GM18520 (cell line): ENCODE measurements around the gene MICAL3.
"Not testable (repeated sequence)": the region's sequence is repeated elsewhere in the genome, so short reads cannot be mapped to it uniquely, and the experiment has no call there.

Experiments
- ATAC-seq: cut with Tn5 transposase; IDR thresholded peaks from one replicate; pipeline ENCODE4 v1.9.1; 2021; ENCODE audit not compliant: unreplicated experiment

The MICAL3 gene

DNA sequence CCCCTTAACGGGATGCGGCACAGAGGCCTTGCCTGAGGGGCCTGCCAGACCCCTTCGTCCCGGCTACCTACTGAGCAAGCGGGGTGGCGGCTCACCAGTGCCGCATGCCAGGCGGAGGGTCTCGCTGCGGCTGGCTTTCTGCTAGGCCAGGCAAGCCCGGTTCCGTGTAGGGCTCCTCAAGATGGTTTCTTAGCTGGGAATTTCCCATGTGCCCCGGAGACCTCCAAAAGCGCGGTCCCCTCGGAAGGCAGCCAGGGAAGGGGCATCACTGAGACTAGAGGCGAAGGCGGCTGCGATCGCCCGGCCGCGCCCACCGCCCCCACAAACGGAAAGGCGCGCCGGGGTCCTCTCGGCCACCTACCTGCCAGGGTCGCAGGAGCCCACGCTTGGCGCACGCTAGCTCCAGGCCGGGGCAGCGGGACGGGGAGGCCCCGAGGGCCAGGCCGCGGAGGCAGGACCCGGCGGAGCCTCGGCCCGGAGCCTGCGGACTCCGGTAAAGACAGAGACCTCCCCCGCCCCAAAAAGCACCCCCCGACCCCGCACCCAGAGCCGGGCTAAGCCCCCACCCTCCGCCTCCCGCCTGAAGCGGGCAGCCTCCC, 23.8 kb downstream of the MICAL3 start:
- no peak for ATAC-seq

DNA sequence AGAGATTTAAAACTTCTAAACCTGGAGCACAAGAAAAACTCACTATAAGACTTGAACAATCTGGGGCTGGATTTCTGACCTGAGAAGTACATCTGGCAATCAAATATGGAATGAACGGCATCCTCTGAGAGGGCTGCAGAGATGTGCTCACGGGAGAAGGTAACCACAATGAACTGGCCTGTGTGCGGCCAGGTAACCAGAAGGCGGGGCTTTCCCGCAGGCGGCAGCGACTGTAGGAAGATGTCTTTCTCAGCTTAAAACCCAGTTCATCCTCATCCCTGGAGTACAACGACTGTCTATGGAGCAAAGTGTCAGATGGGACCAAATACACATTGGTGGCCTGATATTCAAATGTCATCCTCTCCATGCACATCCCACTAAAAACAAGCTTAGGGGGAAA, 24.5 kb downstream of the MICAL3 start:
- no peak for ATAC-seq

DNA sequence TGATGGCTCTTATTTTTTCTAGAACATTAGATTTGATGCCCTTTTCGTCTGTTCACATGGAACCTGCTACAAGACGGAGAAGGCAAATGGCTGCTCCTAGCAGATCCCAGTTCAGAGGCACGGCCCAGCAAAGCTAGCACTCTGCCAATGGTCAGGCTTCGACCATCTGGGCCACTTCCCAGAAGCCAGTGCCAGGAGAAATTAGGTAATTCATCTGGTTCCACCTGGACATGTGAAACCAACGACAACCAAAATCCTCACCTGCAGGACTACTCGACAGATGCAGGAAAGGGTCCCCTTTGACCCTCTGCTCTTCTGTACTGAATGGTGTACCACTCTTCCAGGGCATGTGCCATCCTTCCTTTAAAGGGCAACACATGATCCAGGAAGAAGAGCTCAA, 25.4 kb downstream of the MICAL3 start:
- no peak for ATAC-seq

DNA sequence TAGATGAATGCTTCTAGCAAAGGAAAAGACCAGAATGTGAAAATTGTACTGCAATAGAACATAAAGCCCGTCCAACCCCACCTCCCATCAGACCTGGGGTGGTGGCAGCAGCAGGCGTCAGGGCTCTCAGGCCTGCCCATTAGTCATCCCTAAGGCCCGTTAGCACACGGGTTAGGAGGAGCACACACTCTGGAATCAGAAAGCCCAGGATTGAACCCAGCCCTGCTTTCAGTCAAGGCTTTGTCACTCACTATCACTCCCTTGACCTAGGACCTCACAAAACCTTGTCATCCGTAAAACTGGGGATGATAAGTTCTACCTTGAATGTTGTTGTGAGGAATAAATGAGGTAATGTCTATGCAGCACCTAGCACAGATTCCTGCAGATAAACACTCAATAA, 26.9 kb downstream of the MICAL3 start:
- no peak for ATAC-seq

DNA sequence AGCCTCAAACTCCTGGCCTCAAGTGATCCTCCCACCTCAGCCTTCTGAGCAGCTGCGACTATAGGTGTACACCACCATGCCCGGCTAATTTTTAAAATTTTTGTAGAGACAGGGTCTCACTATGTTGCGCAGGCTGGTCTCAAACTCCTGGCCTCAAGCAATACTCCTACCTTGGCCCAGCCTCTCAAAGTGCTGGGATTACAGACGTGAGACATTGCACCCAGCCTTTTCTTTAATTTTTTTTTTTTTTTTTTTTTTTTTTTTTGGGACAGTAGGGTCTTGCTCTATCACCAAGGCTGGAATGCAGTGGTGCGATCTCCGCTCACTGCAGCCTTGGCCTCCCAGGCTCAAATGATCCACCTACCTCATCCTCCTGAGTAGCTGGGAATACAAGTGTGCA, 29.1 kb downstream of the MICAL3 start:
- ATAC-seq: not testable (repeated sequence)

DNA sequence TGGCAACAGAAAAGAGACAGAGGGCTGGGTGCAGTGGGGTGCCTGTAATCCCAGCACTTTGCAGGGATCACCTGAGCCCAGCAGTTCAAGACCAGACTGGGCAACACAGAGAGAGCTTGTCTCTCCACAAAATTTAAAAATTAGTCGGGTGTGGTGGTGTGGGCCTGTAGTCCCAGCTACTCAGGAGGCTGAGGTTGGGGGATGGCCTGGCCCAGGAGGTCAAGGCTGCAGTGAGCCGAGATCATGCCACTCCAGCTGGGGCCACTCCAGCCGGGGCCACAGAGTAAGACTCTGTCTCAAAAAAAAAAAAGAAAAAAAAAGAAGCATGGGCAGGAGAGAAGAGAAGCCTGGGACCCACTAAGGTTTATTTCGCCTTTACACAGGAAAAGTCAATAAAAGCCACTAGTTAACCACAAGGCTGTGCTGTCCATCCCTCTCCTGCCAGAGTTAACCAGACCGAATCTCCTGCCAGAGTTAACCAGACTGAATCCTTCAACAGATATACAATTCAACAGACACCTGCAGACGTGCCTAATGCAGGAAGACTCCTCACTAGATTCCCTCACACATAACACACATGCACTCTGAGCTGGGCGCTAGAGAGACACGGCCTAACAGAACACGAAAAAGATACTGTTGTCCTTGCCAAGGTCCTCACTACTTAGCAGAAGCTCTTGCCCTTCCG, 29.8 kb downstream of the MICAL3 start:
- ATAC-seq: no peak

DNA sequence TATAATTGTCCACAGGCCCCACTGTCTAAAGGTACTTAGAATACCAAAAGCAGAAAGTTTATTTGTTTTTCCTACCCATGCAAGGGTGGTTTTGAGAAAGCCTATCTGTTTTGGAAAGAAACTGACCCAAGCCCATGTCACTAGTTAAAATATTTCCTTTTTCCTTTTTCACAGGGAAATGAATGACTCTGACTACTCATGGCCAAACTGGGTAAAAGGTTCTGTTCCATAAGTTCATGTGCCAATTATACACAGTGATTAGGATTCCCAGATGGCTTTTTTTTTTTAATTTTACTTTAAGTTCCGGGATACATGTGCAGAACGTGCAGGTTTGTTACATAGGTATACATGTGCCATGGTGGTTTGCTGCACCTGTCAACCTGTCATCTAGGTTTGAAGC, 31.4 kb downstream of the MICAL3 start:
- not testable (repeated sequence) for ATAC-seq

DNA sequence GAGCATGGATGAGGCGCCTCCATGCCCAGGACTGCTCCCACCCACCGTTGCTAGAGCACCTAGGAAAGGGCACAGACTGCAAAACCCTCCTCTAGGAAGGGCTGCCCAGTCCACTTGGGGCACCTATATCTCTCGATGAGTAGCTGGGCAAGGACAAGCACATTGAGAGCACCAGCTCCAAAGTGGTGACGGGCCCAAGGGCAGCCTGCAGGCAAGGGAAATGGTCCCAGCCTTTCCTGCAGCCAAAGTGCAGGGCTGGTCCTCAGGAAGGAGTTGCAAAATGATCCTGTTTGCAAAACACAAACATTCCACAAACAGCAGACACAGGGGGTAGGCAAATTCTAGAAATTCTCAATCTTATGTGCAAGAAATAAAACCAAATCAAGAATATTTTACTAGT, 32.4 kb downstream of the MICAL3 start:
- ATAC-seq: not testable (repeated sequence)

DNA sequence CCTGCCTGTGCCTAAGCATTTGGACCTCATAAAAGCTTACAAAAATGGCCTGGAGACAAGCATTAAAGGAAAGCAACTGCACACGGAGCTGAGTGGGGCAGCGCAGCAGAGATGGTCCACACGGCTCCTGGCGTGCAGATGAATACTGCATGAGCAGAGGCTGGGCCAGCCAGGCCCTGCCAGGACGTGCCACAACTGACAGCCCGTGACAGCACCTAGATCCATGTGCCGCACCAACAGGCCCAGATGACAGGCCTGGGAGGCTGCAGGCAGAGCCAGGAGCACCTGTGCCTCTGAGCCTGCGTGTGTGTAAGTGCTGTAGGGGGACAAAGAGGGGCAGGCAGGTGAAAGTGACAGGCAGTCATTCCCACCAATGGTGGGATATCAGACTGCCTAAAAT, 33.4 kb downstream of the MICAL3 start:
- no peak for ATAC-seq

DNA sequence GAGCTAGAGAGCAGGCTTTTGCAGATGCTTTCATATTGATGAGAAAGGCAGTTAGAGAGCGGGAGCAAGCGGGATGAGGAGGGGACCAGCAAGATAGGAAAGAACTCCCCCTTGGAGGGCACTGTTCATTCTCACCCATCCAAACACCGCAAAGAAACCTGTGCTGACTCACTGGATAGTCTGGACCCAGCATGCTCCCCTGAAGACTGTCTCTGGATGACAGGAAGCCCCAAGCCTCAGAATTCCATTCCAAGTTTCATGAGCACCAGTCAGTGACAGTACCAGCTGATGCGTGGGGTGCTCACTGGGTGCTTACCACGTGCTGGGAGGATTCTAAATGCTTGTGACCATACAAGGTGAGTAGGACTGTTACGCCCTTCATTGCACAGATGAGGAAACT, 34.2 kb downstream of the MICAL3 start:
- ATAC-seq: no peak

DNA sequence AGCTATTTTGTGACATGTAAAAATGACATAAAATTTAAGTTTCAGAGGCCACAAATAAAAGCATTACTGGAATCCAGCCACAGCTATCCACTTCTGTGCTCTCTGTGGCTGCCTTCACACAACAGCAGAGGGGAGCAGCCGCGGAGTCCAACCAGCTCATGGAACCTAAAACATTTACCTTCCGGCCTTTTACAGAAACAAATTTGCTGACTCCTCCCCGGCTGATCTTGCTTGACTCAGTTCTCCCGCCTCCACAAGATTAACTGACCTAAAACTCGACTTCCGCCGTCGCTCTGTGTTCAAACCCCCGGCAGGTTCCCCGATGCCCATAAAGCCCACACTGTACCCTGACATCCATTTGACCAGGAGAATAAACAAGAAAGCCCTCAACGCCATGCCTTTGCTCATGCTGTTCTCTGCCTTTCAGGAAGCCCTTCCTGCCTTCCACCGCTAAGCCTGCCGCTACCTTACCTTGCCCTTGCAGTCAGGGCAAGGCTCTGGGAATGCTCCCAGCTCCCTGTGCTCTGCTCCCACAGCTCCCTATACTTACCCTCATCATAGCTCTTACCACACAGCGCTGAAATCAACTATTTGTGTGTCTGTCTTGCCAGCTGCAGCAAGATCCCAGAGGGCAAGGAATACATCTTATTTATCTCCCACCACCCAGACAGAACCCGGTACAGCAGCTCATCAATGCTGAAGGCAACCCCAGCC, 35.4 kb downstream of the MICAL3 start:
- no peak for ATAC-seq

DNA sequence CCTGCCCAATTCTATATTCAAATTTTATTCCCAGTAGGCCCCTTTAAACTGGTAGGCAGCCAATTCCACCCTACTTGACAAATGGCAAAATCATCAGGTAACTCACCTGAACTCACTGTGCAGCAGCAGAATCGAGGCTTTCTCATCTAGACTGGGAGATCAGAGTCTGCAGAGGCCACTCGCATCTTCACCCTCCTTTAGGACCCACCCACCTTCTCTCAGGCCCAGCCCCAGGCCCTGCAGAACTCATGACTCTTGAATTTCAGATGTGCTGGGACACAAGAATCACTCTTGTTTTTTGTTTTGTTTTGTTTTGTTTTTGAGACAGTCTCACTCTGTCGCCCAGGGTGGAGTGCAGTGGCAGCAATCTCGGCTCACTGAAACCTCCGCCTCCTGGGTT, 38.8 kb downstream of the MICAL3 start:
- ATAC-seq: no peak

DNA sequence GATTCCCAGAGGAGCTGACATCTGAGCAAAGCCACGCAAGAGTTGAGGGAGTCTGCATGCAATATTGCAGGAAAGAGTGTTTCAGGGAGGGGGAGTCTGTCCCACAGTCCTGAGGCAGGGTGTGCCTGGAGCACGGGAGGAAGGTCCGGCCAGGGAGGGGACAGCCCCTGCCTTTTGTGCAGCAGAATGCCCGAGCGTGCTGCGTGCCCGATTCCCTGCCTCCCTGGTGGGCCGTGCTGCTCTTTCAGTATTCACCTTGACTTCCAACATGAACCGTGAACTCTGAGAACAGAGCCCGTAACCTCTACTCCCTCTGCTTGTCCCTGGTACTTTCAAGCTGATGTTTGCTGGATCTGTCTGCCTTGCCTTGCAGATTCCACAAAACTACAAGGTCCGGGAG, 39.3 kb downstream of the MICAL3 start:
- not testable (repeated sequence) for ATAC-seq

DNA sequence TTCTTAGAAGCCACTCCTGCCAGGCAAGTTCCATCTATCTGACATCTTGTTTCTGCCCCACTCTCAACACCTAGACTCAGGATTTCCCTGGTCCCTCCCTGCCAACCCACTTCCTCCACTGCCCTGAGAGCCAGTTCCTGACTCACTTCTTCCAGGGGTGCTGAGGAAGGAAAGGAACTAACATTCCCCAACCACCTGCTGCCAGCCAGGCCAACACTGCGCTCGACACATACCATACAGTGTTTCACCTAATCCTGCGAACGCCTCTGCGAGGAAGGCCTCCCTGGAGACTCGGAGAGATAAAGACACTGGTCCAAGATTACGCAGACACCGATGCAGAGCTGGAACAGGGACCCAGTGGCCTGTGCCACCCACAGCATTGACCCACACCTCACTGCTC, 40.2 kb downstream of the MICAL3 start:
- no peak for ATAC-seq

DNA sequence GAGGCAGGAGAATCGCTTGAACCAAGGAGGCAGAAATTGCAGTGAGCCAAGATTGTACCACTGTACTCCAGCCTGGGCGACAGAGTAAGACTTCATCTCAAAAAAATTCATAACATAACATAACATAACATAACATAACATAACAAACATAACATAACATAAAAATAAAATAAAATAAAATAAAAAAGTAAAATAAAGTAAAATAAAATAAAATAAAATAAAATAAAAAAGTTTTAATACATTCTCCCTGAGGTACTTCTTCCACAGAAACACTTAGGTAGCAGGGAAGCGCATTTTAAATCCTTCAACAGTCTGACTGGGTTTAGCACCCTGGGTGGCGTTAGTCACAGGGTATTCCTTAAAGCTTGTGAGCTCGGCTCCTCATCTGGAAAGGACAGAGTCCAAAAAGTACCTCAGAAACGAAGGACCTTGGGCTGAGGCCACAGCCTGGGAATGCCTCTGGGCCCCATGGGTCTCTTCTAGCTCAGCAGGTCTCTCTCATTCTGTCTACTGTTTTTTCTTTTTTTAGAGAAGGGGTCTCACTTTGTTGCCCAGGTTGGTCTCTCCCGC, 41.7 kb downstream of the MICAL3 start:
- ATAC-seq: no peak

DNA sequence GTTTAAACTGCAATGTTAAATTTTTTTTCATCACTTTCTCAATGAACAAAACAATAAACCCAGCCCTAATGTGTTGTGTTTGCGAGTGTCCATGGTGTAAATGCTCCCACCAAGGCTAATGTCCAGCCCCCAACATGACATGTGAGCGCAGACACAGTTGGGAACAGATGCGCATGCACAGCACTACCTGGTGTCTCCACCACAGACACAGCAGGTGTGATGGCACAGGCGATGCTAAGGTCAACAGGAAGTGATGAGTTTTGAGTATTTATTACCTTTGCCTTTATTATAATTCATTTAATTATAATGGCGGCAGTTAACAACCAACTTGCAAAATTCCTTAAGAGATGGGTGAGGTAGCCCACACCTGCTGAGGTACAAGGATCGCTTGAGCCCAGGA, 42.9 kb downstream of the MICAL3 start:
- ATAC-seq: no peak

DNA sequence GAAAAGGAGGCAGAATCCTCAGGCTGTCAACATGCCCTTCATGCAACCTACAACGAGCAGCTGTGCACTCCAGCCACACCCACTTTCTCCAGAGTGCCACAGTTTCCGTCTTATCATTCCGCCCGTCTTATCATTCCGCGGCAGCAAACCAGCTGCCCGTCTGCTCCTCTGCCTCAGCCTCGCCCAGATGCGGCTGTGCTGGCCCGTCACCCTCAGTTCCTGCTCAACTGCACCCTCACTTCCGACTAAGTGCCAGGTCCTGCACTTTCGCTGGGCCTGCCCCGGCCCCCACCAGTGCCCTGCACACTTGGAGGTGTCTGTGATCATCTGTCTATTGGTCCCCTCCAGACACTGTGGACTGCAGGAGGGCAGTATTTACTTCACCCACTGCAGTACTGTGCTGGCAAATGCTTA, 43.7 kb downstream of the MICAL3 start:
- ATAC-seq: no peak

DNA sequence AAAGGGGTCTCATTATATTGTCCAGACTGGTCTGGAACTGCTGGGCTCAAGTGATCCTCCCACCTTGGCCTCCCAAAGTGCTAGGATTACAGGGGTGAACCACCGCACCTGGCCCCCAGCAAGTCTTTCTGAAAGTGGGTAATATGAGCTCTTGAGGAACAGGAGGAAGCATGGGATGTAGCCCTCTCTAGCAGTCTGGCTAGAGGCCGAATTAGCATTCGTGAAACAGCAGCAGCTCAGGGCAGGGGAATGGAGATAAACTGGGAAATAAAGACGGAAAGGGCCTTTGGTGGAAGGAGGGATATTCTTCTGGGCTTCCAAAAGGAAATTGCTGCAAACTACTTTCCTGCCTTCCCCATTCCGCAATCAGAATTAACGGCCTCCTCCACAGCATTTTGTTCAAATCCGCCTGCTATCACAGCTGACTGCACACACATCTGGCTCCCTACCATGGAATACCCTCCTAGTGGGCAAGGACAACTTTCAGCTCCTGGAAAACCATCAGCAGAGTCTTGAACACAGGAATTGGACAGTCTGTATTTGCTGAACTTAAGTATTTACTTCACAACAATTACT, 44.3 kb downstream of the MICAL3 start:
- no peak for ATAC-seq

DNA sequence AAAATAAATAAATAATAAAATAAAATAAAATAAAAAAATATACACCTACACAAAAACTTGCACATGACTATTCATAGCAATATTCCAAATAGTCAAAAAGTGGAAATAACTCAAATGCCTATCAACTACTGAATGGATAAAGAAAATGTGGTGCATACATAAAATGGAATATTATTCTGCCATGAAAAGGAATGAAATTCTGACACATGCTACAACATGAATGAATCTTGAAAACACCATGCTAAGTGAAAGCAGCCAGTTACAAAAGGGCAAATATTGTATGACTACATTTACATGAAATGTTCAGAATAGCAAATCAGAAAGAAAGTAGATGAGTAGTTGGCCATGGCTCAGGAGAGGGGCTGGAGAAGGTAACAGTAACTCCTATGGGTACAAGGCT, 46.3 kb downstream of the MICAL3 start:
- ATAC-seq: no peak

DNA sequence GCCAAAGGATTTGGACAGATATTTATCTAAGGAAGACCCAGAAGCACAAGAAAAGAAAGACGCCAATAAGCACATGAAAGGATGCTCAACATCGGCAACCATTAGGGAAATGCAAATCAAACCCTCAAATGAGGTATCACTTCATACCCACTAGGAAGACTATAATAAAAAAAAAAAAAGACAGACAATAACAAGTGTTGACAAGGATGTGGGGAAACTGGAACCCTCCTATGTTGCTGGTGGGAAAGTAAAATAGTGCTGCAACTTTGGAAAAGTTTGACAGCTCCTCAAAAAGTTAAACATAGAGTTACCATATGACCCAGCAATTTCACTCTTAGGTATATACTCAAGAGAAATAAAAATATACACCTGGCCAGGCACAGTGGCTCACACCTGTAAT, 47.0 kb downstream of the MICAL3 start:
- ATAC-seq: no peak

DNA sequence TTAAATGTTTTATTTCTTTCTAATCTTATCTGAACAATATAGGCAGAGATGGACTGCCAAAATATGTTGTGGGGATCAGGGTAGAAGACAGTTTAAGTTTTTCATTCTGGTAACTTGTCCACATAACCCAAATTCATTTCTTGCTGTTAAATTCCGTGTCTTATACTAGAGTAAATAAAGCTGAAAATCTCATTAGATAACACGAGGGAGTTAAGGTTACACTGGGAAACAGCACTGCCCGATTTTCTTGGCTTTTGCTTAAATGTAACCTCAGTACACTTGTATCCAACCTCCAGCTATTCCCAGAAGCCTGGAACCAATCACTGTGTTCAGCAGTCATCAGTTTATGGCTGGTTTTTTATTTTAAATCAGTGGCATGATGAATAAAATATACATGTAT, 48.2 kb downstream of the MICAL3 start:
- no peak for ATAC-seq
